Measurements from ENCODE around the gene MTCL1. TPM values are rescaled to one million over a fixed set of nuclear protein-coding genes. Genes with fewer than 3 reads are reported as not detected.
"Not testable (repeated sequence)": the region's sequence is repeated elsewhere in the genome, so short reads cannot be mapped to it uniquely, and the experiment has no call there.

MTCL1 gene
- total and polyA plus RNA-seq, 2 donors, result 11.0 to 15.9 TPM

DNA sequence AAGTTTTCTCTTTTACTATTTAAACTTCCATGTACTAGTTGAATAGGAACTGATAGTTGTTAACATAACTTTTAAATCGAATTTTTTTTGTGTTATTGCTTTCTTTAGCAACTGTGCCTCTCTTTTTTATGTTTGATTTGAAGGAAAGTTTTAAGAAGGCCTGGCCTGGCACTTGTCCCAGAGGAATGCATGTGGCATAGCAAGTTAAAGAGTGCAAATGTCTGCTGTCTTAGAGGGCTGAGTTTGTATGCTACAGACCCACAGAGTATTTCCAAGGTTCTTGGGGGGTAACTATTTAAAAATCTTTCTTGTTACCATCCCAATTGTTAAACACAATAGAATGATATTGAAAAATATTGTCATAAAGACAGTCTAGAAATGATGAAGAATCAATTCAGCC lies 47.0 kb downstream of the MTCL1 start:
- Histone ChIP-seq H3K4me1 (ENCODE audit: control insufficient read depth in 2 of 2, insufficient read depth in 2 of 2, low read length in 2 of 2) (peaks cover 46 to 79% of the 10 kb centered on the region in 2 donors), H3K4me3 (ENCODE audit: low read length in 2 of 2) (no peak overlapping the region), H3K27me3 (ENCODE audit: control insufficient read depth in 2 of 2, insufficient read depth in 1 of 2, low read length in 1 of 2) (no peaks in the 10 kb centered on the region), H3K36me3 (ENCODE audit: control insufficient read depth in 2 of 2, insufficient read depth in 2 of 2, low read length in 1 of 2) (no peaks in the 10 kb centered on the region), H3K9me3 (ENCODE audit: control insufficient read depth in 2 of 2, insufficient read depth in 1 of 2, low read length in 1 of 2) (peaks cover 0 to 5% of the 10 kb centered on the region in 2 donors), H3K27ac (ENCODE audit: low read depth in 1 of 2, low read length in 1 of 2) (no peak overlapping the region)
- no peak for DNase-seq (ENCODE audit: low read depth in 6 of 9, low spot score in 9 of 9)
- 79% methylated on average over 1 of the region's 1 CpG for WGBS

DNA sequence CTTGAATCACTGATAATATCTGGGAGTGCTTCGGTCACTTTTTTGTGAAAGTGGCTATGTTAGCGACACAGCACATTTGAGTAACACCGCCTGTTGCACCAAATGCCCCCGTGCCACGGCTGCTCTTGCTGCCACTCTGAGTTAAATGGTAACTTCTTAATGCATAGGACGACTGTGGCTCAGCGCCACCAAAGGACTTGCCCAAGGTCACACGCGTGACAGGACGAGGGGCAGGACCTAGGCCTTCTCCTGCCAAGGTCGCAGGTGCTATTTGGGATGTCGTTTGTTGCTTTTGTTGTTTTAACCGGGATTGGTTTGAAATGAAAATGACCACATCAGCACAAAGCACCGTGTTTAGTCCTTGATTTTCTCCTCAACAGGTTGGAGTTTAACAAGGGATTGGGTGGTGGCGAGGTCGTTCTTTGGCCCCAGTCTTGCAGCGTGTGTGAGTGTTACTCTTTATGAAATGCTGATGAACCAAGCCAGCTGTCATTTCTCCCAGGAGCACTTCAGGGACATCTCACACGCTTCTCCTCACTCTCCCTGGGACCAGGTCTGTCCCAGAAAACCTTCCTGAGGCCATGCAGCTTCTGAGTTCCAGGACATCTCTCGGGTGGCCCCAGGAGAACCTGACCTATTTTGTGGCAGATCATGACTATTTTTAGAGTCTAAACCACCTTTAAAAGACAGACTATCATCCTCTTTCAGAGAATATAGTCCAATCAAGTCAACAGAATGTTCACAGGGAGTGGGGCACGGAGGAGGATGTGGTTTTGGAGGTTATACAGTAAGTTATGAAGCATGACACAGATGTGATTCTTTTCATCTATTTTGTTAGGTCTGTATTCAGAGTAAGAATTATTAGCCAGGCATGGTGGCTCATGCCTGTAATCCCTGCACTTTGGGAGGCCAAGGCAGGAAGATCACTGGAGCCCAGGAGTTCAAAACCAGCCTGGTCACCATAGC lies 49.9 kb downstream of the MTCL1 start:
- WGBS, result 70% methylated on average over 20 of the region's 20 CpGs
- H3K27me3 ChIP-seq (ENCODE audit: control insufficient read depth in 2 of 2, insufficient read depth in 1 of 2, low read length in 1 of 2), result no peaks in the 10 kb centered on the region
- H3K36me3 ChIP-seq (ENCODE audit: control insufficient read depth in 2 of 2, insufficient read depth in 2 of 2, low read length in 1 of 2), result no peaks in the 10 kb centered on the region
- H3K27ac ChIP-seq (ENCODE audit: low read depth in 1 of 2, low read length in 1 of 2), result peak overlapping the region; percentile 64 to 72
- H3K4me1 ChIP-seq (ENCODE audit: control insufficient read depth in 2 of 2, insufficient read depth in 2 of 2, low read length in 2 of 2), result peaks cover 51 to 67% of the 10 kb centered on the region in 2 donors
- peak overlapping the region in 1 of 2 donors; percentile 29 for H3K4me3 ChIP-seq (ENCODE audit: low read length in 2 of 2)
- H3K9me3 ChIP-seq (ENCODE audit: control insufficient read depth in 2 of 2, insufficient read depth in 1 of 2, low read length in 1 of 2), result peaks cover 0 to 10% of the 10 kb centered on the region in 2 donors
- peak; percentile 67 to 96 (median 88) for DNase-seq (ENCODE audit: low read depth in 6 of 9, low spot score in 9 of 9)

DNA sequence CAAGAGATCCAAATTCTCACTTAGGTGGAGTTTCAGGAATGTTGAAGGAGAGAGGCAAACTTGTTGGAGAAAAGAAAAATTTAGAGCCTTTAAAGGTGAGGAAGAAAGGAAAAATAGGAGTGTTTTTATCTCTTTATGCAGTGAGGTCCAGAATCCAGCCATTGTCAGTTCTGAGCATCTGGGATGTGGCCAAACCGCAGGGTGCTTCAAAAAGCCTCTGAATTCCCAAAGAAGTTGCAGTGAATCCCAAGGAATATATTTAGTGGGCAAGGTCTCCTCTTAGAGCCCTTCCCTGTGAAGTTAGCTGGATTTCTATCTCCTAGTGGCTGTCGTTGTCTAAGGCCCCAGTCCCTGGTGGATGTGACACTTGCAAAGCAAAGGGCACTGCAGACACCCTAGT lies 51.2 kb downstream of the MTCL1 start:
- no peak overlapping the region for H3K4me3 ChIP-seq (ENCODE audit: low read length in 2 of 2)
- H3K27ac ChIP-seq (ENCODE audit: low read depth in 1 of 2, low read length in 1 of 2), result no peak overlapping the region

DNA sequence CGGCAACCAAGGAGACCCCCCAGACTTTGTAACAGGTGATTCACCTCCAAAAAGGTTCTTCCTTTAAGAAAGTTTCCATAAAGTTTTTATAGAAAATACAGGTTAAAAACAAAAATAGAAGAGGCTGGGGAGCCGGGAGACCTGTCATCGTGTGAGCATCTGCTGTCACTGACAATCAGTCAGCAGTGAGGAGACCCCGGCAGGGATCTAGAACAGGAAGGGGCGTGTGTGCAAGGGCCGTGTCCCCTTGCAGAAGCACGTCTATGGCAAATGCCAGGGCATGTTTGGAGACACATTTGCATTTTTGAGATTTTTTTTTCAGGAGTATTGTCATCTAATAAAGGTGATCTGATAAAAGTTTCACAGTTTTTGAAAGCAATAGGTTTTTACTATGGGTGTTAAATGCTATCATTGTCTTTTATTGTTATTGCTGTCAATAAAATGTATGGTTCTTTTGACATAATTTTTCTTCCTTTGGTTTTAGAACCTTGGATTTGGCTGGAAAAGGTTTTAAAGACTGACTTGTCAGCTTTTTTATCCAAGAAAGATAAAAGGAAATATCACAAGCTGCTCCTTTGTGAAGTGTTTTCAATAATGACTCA lies 52.1 kb downstream of the MTCL1 start:
- H3K9me3 ChIP-seq (ENCODE audit: control insufficient read depth in 2 of 2, insufficient read depth in 1 of 2, low read length in 1 of 2), result peaks cover 2 to 16% of the 10 kb centered on the region in 2 donors
- 35% methylated on average over 7 of the region's 7 CpGs for WGBS
- H3K4me1 ChIP-seq (ENCODE audit: control insufficient read depth in 2 of 2, insufficient read depth in 2 of 2, low read length in 2 of 2), result peaks cover 45 to 50% of the 10 kb centered on the region in 2 donors

More for the DNA sequence above, 51.2 kb downstream of the MTCL1 start:
- DNase-seq (ENCODE audit: low read depth in 6 of 9, low spot score in 9 of 9), result peak in 1 of 9 donors; percentile 40
- peaks cover 0 to 10% of the 10 kb centered on the region in 2 donors for H3K9me3 ChIP-seq (ENCODE audit: control insufficient read depth in 2 of 2, insufficient read depth in 1 of 2, low read length in 1 of 2)
- H3K4me1 ChIP-seq (ENCODE audit: control insufficient read depth in 2 of 2, insufficient read depth in 2 of 2, low read length in 2 of 2), result peaks cover 45 to 54% of the 10 kb centered on the region in 2 donors
- no peaks in the 10 kb centered on the region for H3K27me3 ChIP-seq (ENCODE audit: control insufficient read depth in 2 of 2, insufficient read depth in 1 of 2, low read length in 1 of 2)
- no peaks in the 10 kb centered on the region for H3K36me3 ChIP-seq (ENCODE audit: control insufficient read depth in 2 of 2, insufficient read depth in 2 of 2, low read length in 1 of 2)
- WGBS, result 96% methylated on average over 2 of the region's 2 CpGs

DNA sequence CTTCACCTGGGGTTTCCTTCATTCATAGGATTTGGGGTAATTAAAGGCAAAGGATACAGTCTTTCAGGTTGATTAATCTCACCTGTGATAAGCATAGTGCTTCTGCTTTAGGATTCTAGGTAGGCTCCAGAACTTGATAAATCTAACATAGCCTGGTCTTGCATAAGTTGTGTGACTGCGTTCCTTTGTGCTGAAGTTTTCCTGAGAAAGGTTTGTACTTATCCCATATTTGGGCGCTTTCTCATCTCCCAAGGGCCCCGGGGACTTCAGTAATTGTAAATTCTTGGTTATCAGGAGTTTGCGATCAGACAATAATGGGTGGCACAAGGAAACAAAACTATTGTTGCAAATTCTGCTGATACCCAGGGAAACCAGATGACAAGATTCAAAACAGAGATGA lies 53.1 kb downstream of the MTCL1 start:
- Histone ChIP-seq H3K27ac (ENCODE audit: low read depth in 1 of 2, low read length in 1 of 2) (no peak overlapping the region), H3K27me3 (ENCODE audit: control insufficient read depth in 2 of 2, insufficient read depth in 1 of 2, low read length in 1 of 2) (no peaks in the 10 kb centered on the region), H3K4me3 (ENCODE audit: low read length in 2 of 2) (no peak overlapping the region), H3K9me3 (ENCODE audit: control insufficient read depth in 2 of 2, insufficient read depth in 1 of 2, low read length in 1 of 2) (peaks cover 3 to 18% of the 10 kb centered on the region in 2 donors), H3K4me1 (ENCODE audit: control insufficient read depth in 2 of 2, insufficient read depth in 2 of 2, low read length in 2 of 2) (peaks cover 42 to 46% of the 10 kb centered on the region in 2 donors), H3K36me3 (ENCODE audit: control insufficient read depth in 2 of 2, insufficient read depth in 2 of 2, low read length in 1 of 2) (peaks cover 0 to 4% of the 10 kb centered on the region in 2 donors)
- 96% methylated on average over 4 of the region's 4 CpGs for WGBS
- DNase-seq (ENCODE audit: low read depth in 6 of 9, low spot score in 9 of 9), result no peak

More for the DNA sequence above, 52.1 kb downstream of the MTCL1 start:
- DNase-seq (ENCODE audit: low read depth in 6 of 9, low spot score in 9 of 9), result peak in 2 of 9 donors; percentile 46 to 68
- Histone ChIP-seq H3K36me3 (ENCODE audit: control insufficient read depth in 2 of 2, insufficient read depth in 2 of 2, low read length in 1 of 2) (peaks cover 0 to 4% of the 10 kb centered on the region in 2 donors), H3K4me3 (ENCODE audit: low read length in 2 of 2) (no peak overlapping the region), H3K27ac (ENCODE audit: low read depth in 1 of 2, low read length in 1 of 2) (no peak overlapping the region), H3K27me3 (ENCODE audit: control insufficient read depth in 2 of 2, insufficient read depth in 1 of 2, low read length in 1 of 2) (no peaks in the 10 kb centered on the region)

DNA sequence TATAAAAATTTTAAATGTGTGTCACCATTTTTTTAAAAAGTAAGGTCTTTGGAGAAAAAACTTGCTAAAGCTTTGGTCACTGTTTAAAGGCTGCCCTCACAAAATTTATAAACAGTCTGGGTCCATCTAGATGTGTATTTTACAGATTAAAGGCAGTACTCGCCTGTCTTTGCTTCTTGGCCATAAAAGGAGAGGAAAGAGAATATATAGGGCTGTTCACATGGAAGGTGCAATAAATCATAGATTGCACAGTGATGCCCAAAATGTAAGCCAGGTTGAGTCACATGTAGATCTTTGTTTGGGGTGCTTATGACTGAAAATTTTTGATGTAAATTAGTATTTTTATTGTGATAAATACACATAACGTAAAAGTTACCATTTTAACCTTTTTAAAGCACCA lies 55.6 kb downstream of the MTCL1 start:
- Histone ChIP-seq H3K4me1 (ENCODE audit: control insufficient read depth in 2 of 2, insufficient read depth in 2 of 2, low read length in 2 of 2) (peaks cover 25 to 30% of the 10 kb centered on the region in 2 donors), H3K9me3 (ENCODE audit: control insufficient read depth in 2 of 2, insufficient read depth in 1 of 2, low read length in 1 of 2) (peaks cover 3 to 14% of the 10 kb centered on the region in 2 donors), H3K27ac (ENCODE audit: low read depth in 1 of 2, low read length in 1 of 2) (no peak overlapping the region), H3K36me3 (ENCODE audit: control insufficient read depth in 2 of 2, insufficient read depth in 2 of 2, low read length in 1 of 2) (peaks cover 0 to 4% of the 10 kb centered on the region in 2 donors), H3K27me3 (ENCODE audit: control insufficient read depth in 2 of 2, insufficient read depth in 1 of 2, low read length in 1 of 2) (no peaks in the 10 kb centered on the region), H3K4me3 (ENCODE audit: low read length in 2 of 2) (no peak overlapping the region)
- no peak for DNase-seq (ENCODE audit: low read depth in 6 of 9, low spot score in 9 of 9)
- WGBS, result 95% methylated on average over 2 of the region's 2 CpGs

DNA sequence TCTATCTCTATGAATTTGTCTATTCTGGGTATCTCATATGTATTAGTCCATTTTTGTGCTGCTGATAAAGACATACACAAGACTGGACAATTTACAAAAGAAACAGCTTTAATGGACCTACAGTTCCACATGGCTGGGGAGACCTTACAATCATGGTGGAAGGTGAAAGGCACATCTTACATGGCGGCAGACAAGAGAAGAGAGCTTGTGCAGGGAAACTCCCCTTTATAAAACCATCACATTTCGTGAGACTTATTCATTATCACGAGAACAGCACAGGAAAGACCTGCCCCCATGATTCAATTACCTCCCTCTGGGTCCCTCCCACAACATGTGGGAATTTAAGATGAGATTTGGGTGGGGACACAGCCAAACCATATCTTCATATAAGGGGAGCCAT lies 56.2 kb downstream of the MTCL1 start:
- 97% methylated on average over 3 of the region's 3 CpGs for WGBS
- H3K4me1 ChIP-seq (ENCODE audit: control insufficient read depth in 2 of 2, insufficient read depth in 2 of 2, low read length in 2 of 2), result peaks cover 25 to 32% of the 10 kb centered on the region in 2 donors
- H3K9me3 ChIP-seq (ENCODE audit: control insufficient read depth in 2 of 2, insufficient read depth in 1 of 2, low read length in 1 of 2), result peaks cover 3 to 13% of the 10 kb centered on the region in 2 donors
- not testable (repeated sequence) for DNase-seq (ENCODE audit: low read depth in 6 of 9, low spot score in 9 of 9); H3K36me3 ChIP-seq (ENCODE audit: control insufficient read depth in 2 of 2, insufficient read depth in 2 of 2, low read length in 1 of 2); H3K27ac ChIP-seq (ENCODE audit: low read depth in 1 of 2, low read length in 1 of 2); H3K27me3 ChIP-seq (ENCODE audit: control insufficient read depth in 2 of 2, insufficient read depth in 1 of 2, low read length in 1 of 2); H3K4me3 ChIP-seq (ENCODE audit: low read length in 2 of 2)

DNA sequence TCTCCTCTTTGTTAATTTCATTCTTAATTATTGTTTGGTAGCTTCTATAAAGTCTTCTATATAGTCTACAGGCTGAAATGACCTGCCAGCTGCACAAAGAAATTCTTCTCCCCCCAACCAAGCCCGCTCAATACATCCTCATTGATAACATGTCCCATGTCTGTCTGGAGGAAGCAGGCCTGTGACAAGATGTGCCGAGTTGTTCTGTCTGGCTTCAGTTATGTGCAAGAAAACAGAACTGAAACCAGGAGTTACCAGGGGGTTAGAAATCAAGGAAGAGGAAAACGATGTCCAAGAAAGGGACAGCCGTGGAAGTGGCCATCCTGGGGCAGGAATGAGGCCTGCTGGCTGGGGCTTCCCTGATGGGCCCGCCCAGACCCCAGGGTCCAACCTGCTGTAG lies 57.6 kb downstream of the MTCL1 start:
- peaks cover 0 to 4% of the 10 kb centered on the region in 2 donors for H3K36me3 ChIP-seq (ENCODE audit: control insufficient read depth in 2 of 2, insufficient read depth in 2 of 2, low read length in 1 of 2)
- H3K9me3 ChIP-seq (ENCODE audit: control insufficient read depth in 2 of 2, insufficient read depth in 1 of 2, low read length in 1 of 2), result peaks cover 3 to 13% of the 10 kb centered on the region in 2 donors
- no peak overlapping the region for H3K4me3 ChIP-seq (ENCODE audit: low read length in 2 of 2)
- H3K27me3 ChIP-seq (ENCODE audit: control insufficient read depth in 2 of 2, insufficient read depth in 1 of 2, low read length in 1 of 2), result no peaks in the 10 kb centered on the region
- peaks cover 16 to 25% of the 10 kb centered on the region in 2 donors for H3K4me1 ChIP-seq (ENCODE audit: control insufficient read depth in 2 of 2, insufficient read depth in 2 of 2, low read length in 2 of 2)
- no peak overlapping the region for H3K27ac ChIP-seq (ENCODE audit: low read depth in 1 of 2, low read length in 1 of 2)
- DNase-seq (ENCODE audit: low read depth in 6 of 9, low spot score in 9 of 9), result no peak
- WGBS, result 87% methylated on average over 5 of the region's 5 CpGs

DNA sequence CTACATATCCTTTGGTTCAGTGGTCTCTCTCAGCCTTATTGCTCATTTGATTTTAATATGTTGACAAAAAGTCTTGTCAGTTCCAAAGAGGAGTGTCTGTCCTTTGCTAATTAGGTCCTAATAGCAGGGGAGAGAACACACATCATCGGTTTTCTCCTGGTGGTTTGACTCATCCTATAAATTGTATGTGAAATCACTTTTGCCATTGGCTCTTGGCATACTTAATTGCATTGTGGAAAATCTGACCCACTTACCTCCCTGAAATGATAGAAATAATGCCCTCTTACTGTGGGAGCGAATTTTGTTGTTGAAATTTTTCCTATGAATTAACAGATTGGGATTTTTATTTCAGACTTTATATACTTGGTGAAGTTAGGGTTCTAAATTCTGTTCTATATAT lies 58.3 kb downstream of the MTCL1 start:
- WGBS, result 94% methylated on average over 2 of the region's 2 CpGs
- Histone ChIP-seq H3K27ac (ENCODE audit: low read depth in 1 of 2, low read length in 1 of 2) (no peak overlapping the region), H3K4me3 (ENCODE audit: low read length in 2 of 2) (no peak overlapping the region), H3K9me3 (ENCODE audit: control insufficient read depth in 2 of 2, insufficient read depth in 1 of 2, low read length in 1 of 2) (peaks cover 3 to 13% of the 10 kb centered on the region in 2 donors), H3K36me3 (ENCODE audit: control insufficient read depth in 2 of 2, insufficient read depth in 2 of 2, low read length in 1 of 2) (peaks cover 0 to 4% of the 10 kb centered on the region in 2 donors), H3K4me1 (ENCODE audit: control insufficient read depth in 2 of 2, insufficient read depth in 2 of 2, low read length in 2 of 2) (peaks cover 12 to 21% of the 10 kb centered on the region in 2 donors), H3K27me3 (ENCODE audit: control insufficient read depth in 2 of 2, insufficient read depth in 1 of 2, low read length in 1 of 2) (no peaks in the 10 kb centered on the region)
- no peak for DNase-seq (ENCODE audit: low read depth in 6 of 9, low spot score in 9 of 9)

Data from thymus (tissue), 11 donors.